HG03196 (cell line): ENCODE results near the gene SP3.

Experiments
- ATAC-seq: cut with Tn5 transposase; IDR thresholded peaks from one replicate; pipeline ENCODE4 v1.9.1; 2021; ENCODE audit not compliant: unreplicated experiment

The SP3 gene

DNA sequence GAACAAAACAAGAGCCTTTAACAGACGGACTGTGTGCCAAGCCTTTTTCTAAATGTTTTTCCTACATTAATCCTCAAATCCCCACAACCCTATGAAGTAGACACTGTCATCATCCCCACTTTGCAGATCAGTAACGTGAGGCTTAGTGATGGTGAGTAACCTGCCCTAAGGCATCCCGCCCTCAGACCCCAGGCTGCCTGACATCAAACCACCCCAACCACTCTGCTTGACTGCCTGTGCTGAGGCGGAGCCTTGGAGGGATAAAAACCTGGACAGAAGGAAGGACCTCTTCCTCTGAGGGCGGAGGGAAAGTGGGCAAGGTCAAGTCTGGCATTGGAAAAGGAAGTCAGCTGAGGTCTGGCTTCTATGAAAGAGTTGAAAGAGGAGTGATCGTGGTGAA, 104.6 kb downstream of the SP3 start:
- no peak for ATAC-seq

DNA sequence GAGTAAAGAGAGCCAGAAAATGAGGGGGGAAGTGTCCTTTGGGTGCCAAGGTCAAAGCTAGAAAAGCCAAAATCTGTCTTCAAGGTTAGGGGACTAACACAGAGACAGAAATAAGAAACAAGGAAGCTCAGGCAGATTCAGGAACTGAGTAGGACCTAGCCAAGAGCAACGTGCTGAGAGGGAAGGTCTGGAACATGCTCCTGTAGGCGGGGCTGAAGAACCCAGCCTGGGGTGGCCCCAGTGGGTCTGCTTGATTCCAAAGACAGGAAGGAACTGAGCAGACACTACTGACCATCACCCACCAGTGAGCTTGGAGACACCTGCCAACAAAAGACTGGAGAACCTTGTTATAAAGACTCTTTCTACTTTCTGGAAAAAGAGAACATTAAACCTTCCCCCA, 105.1 kb downstream of the SP3 start:
- no peak for ATAC-seq

DNA sequence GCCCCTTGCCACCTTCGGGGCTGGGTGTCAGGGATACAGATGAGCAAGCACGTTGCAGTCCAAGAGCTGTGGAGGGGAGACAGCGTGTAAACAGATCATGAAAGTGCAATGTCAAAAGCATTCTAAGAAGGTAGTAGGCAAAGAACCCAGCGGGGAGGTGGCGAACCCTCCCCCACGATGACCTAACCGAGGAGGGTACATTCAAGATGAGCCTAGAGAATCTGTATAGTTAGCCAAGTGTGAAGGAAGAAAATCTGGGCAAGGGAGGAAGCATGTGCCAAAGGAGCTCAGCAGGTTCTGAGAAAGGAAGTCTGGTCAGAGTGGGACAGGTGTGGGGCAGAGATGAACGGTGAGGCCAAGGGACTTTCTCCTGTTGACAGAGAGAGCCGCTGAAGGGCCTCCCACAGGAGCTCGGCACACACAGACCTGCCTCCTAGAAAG, 106.9 kb downstream of the SP3 start:
- no peak for ATAC-seq
